ENCODE measurements around the gene UBN2.
"Not testable (repeated sequence)": the region's sequence is repeated elsewhere in the genome, so short reads cannot be mapped to it uniquely, and the experiment has no call there.

- TF ChIP-seq, protein P1, sequence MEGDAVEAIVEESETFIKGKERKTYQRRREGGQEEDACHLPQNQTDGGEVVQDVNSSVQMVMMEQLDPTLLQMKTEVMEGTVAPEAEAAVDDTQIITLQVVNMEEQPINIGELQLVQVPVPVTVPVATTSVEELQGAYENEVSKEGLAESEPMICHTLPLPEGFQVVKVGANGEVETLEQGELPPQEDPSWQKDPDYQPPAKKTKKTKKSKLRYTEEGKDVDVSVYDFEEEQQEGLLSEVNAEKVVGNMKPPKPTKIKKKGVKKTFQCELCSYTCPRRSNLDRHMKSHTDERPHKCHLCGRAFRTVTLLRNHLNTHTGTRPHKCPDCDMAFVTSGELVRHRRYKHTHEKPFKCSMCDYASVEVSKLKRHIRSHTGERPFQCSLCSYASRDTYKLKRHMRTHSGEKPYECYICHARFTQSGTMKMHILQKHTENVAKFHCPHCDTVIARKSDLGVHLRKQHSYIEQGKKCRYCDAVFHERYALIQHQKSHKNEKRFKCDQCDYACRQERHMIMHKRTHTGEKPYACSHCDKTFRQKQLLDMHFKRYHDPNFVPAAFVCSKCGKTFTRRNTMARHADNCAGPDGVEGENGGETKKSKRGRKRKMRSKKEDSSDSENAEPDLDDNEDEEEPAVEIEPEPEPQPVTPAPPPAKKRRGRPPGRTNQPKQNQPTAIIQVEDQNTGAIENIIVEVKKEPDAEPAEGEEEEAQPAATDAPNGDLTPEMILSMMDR (IDR thresholded peaks at IDR 0.05; ENCODE audit: low read length) = not testable (repeated sequence)
- not testable (repeated sequence) for TF ChIP-seq EZH2 (IDR thresholded peaks at IDR 0.05; ENCODE audit: borderline replicate concordance, low read length)
Measured at GRCh38 chr7:139226988-139227488, 4.0 kb upstream of the UBN2 start.

All from OCI-LY1 (cell line).